Ramos (cell line): ENCODE data around the gene TCF7L1.
"Not testable (repeated sequence)": the region's sequence is repeated elsewhere in the genome, so short reads cannot be mapped to it uniquely, and the experiment has no call there.

ENCODE experiments used
- in situ Hi-C: fragments of 300-500 bp; cut with MboI; formaldehyde crosslinking; loops from one replicate; pipeline ENCODE4 v1.14.3; 2022; ENCODE audit warnings: low sequenced_read_pairs; ENCODE audit not compliant: unreplicated experiment

Gene TCF7L1, protein sequence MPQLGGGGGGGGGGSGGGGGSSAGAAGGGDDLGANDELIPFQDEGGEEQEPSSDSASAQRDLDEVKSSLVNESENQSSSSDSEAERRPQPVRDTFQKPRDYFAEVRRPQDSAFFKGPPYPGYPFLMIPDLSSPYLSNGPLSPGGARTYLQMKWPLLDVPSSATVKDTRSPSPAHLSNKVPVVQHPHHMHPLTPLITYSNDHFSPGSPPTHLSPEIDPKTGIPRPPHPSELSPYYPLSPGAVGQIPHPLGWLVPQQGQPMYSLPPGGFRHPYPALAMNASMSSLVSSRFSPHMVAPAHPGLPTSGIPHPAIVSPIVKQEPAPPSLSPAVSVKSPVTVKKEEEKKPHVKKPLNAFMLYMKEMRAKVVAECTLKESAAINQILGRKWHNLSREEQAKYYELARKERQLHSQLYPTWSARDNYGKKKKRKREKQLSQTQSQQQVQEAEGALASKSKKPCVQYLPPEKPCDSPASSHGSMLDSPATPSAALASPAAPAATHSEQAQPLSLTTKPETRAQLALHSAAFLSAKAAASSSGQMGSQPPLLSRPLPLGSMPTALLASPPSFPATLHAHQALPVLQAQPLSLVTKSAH

DNA sequence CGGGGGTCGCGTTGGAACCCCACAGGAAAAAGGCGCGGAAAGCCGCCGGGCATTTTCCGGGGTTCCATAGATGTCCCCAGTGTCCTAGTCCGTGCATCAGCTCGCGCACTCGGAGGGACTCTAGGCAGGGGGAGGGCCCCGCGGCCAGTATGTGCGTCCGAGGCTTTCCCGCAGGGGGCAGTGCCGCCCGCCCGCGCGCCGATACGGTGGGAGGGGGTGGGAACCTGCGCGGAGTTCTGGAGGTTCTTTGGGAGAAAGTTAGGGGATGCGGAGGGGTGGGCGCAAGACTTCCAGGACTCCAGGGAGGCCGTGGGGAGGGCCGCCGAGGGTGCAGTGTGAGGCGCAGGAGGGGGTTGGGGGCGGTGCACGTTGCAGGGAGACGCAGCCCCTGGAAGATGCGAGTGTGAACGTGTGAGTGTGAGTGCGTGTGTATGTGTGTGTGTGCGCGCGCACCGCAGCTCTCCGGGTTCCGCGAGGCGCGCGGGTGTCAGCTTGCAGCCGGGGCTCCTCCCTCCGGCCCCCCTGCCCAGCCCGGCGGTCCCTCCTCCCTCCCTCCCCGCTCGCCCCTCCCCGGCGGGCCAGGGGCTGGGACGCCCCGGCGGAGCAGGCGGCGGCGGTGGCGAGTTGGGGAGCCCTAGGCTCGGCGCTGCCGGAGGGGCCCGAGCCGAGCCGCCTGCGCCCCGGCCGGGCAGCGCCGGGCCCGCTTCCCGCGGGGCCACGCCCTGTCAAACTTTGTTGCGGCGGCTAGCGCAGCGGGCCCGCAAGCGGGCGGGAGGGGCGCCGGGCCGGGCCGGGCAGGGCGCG is at the start of gene TCF7L1:
Gene TCF7L1 (plus strand): TSS at position 559 of the 804 bp plus-strand sequence. CDS start 293 bp downstream, outside the sequence.
- in situ Hi-C loops = no loop called here

DNA sequence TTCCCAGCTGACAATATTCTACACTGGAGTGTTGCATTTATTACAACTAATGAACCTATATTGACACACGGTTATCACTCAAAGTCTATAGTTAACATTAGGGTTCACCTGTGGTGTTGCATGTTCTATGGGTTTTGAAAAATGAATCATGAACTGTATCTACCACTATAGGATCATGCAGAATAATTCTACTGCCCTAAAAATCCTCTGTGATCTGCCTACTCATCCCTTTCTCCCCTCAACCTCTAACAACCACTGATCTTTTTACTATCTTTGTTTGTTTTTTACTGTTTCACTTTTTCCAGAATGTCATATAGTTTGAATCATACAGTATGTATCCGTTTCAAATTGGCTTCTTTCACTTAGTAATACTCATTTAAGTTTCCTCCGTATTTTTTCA is 47.6 kb upstream of the TCF7L1 start:
- in situ Hi-C loops = no loop called here

DNA sequence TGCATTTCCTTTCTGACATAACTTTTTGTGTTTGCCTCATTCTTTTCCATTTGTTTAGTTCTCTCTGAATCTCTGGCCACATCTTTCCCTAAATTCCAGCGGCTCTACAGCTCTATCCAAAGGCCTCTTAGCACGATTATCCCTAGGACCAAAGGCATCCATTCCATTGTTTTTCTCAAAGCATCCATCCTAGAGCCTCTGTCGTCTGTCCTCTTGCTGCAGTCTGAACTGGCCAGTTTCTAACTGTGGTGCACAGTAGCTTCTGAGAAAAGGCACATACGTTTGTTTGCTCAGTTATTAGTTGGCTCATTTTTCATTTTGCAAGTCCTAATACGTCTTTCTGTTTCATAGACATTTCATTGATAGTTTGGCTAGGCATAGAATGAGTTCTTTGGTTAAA is 45.7 kb upstream of the TCF7L1 start:
- in situ Hi-C loops = no loop called here

DNA sequence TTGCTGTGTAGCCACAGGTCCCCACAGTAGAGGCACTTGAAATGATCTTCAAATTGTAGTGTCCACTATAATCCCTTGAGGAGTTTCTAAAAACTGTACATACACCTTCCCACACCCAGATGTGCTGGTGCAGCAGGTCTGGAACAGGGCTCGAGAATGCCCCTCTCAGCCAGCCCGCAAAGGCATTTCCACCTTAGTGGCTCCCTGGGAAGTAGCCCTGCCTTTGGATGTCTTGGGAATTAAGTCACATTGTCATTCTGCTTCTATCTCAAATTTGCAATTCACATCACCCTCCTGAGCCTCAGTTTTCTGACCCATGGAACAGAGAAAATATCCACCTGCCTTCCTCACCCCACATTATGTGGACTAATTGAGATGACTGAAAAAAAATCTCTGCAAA is 44.3 kb upstream of the TCF7L1 start:
- in situ Hi-C loops = no loop called here

DNA sequence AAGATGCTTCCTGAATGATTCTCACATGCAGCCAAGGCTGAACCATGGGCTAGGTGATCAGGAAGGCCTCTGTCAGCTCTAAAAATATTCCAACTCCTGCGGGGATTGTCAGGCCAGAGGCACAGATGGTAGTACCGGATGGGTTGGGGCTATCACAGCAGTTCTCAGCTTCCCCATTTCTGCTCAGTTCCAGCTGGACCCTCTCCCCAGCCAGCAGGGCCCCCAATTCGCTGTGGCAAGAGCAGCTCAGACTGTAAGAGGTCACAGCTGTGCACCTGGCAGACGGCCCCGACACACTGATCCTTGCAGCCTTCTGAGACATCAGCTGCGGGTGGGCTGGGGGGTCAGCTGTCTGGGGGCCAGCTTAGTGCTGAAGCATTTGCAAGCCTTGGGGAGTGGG is 43.6 kb upstream of the TCF7L1 start:
- in situ Hi-C loops = no loop called here

DNA sequence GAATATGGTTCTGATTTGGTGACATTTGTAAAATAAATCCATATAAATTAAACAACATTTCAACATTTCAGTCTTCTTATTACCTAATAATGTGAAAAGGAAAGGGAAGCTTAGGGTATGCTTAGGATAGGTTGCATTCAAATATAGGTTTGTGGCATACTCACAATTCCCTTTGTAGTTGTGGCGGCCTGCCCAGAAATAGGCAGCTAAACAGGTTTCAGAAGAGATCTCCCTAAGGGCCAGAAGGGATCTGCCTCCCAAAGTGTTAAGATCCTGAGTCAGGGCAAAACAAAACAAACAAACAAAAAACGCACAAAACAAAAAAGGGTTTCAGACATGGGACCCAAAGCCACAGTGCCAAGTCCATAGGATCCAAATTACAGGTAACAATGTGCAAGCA is 41.4 kb upstream of the TCF7L1 start:
- in situ Hi-C loops = no loop called here

DNA sequence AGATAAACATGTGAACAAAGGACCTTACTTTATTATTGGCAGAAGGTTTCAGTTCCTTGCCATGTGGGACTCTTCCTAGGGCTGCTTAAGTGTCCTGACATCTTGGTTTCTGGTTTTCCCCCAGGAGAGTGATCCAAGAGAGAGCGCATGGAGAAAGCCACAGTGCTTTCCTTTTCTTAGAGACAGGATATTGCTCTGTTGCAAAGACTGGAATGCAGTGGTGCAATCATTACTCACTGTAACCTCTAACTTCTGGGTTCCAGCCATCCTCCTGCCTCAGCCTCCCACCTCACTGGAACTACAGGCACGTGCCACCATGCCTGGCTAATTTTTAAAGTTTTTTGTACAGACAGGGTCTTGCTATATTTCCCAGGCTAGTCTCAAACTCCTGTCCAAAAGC is 38.1 kb upstream of the TCF7L1 start:
- in situ Hi-C loops = no loop called here

DNA sequence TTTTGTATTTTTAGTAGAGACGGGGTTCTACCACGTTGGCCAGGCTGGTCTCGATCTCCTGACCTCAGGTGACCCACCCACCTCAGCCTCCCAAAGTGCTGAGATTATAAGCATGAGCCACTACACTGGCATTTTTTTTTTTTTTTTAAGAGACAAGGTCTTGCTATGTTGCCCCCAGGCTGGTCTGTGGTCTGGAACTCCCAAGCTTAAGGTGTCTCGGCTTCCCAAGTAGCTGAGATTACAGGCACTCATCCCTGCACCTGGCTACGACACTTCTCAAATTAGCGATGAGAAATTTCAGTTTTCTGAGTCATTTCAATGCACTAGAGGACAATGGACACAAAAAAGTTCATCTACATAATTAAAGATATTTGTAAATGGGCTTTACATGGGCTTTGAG is 36.6 kb upstream of the TCF7L1 start:
- in situ Hi-C loops = no loop called here

DNA sequence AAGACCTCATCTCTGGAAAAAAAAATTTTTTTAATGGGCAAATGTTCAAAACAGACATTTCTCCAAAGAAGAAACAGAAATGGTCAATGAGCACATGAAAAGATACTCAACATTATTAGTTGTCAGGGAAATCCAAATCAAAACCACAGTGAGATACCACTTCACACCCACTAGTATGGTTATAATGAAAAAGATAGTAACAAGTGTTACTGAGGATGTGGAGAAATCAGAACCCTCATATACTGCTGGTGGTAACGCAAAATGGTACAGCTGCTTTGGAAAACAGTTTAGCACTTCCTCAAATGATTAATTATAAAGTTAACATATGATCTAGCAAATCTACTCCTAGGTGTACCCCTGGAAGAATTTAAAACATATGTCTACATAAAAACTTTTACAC is 29.0 kb upstream of the TCF7L1 start:
- in situ Hi-C loops = no loop called here

DNA sequence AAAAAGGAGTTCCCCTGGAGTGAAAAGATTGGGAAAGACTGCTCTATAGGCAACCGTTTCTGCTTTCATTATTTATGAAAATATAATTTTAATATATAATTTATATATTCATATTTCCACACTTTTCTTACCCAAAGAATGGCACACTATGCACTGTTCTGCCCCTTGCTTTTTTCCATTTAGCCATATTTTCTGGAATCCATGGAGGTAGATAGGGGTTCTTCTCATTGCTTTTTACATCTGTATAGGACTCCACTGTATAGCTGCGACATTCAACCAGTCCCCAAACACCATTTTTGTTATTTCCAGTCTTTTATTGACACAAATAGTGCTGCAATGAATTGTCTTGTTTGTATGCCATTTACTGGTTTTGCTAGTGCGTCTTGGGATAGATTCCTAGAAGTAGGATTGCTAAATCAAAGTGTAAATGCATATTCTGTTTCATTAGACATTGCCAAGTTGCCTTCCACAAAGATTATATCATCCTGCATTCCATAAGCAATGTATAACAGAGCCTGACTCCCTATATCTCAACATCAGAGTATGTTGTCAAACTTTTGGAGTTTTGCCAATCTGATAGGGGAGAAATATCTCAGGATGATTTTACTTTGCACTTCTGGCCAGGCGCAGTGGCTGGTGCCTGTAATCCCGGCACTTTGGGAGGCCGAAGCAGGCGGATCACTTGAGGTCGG is 26.6 kb upstream of the TCF7L1 start:
- in situ Hi-C loops = no loop called here

DNA sequence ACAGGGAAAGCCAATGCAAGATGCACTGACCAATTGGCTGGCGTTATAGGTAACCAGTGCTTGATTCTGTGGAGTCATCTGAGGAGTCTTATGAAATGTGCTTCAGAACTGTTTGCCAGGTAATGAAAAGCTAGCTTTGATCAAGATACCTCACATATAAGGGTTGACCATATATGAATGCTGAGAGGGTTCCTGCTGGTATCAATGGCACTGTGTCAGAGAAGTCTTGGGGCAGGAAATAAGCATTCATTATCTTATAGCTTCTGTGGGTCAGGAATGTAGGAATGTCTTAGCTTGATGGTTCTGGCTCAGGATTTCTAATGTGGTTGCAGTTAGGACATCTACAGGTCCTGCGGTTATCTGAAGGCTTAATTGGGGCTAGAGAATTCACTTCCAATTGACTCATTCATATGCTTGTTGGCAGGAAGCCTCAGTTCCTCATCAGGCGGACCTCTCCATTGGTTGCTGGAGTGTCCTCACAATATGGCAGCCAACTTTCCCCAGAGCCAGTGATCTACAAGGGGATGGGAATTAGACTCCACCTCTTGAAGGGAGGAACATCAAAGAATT is 22.1 kb upstream of the TCF7L1 start:
- in situ Hi-C loops = no loop called here

DNA sequence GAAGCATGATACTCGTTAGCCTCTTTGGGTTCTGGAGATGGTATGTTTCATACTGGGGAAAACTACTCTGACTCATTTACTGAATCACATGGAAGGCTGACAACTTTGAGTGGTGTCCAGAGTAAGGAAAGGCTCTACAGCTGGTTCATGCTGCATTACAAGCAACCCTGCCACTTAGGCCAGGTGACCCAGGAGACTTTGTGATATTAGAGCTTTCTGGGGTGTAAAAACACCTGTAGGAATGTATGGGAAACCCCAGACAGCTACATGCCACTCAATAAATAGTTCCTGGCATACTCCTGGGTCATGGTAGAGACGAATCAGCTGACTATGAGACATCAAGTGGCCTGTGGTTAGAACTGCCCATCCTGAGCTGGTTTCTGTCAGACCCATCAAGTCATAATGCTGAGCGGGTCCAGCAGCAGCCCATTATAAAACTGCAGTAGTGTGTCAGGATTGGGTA is 21.3 kb upstream of the TCF7L1 start:
- in situ Hi-C loops = no loop called here

DNA sequence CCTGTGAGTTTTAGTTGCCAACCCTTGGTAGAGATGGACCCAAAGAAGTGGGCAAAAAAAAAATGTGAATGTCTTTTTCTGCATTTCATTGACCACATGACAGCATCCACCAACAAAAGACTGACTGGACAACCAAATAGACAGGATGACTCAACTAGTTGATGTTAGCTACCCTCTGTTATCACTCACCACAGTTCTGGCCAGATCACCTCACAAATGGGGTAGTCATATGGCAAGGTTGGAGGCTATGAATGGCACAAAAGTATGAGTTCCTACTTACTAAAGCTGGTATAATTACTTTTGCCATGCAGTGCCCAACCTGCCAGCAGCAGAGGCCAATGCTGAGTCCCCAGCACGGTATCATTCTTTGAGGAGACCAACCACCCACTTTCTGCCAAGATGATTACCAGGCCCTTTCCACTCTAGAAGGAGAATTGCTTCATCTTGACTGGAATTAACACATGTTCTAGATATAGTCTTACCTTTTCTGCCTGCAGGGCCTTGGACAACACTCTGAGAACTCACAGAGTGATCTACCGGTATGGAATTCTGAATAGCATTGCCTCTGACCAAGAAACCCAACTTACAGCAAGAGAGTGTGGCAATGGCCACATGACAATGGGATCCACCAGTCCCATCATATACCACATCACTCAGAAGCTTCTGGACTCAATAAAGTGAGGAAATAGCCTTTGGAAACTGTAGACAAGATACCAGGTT is 20.1 kb upstream of the TCF7L1 start:
- in situ Hi-C loops = no loop called here

DNA sequence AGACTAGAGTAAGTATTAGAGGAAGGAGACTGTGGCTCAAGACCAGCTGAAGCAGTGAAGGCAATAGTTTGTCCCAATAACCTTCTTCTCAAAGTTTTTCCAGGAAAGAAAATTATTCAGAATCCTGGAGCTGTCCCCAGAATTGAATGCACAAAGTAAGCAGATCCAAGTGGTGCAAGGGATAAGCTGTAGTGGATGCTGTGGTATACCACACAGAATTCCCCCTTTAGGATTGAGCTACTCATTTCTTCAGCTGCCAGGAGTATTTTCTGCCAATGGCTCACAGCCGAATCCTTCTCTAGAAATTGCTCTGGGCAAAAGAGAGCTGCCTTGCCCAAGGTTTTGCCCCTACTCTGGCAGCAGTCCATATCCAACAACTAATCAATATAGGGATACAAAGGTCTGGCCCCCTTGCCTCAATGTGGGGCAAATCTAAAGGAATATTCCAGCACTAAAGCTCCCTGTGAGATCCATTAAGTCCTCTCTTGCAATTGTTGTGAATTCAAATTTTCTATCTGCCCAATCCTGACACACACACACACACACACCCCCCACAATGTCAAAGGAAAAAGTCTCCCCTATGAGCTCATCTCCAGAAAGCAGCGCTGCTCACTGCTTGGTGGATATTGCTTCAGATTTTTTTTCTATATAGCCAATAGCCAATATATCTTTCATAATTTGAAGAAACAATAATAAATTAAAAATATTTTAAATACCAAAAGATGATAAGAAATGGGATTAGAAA is 18.4 kb upstream of the TCF7L1 start:
- in situ Hi-C loops = no loop called here

DNA sequence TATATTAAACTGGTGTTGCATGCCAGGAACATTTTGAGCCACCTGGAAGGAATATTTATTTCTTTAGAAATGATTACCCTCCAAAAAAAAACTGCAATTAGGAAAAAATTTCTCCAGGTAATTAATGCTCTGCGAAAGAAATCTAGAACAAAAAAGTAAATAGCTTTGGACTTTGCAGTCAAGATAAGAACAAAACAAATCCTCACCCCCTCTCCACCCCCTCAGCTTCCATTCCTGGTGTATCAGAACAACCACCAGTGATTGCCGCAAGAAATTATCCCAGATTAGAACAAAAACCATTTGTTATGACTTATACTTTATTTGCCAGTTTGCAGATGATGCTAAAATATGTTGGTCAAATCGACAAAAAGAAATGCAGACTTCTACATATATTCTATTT is 17.0 kb upstream of the TCF7L1 start:
- in situ Hi-C loops = no loop called here

DNA sequence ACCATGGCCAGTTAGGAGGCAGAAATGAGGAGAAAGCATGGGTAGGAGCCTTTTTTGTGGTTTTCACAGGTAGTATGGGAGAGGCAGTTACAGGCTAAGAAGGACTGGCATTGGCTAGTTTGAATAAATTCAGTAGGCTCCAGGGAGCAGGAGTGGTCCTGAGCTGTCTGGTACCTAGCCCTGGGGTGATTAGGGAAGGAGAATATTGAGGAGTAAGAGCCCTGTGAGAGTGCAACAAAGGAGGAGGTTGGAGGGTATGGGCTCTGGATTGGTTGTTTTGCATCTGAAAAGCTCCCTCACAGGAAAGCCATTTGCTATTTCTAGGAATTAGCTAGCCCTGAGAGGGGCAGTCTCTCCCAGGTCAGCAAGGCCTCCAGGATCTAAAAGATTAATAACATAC is 13.3 kb upstream of the TCF7L1 start:
- in situ Hi-C loops = no loop called here

DNA sequence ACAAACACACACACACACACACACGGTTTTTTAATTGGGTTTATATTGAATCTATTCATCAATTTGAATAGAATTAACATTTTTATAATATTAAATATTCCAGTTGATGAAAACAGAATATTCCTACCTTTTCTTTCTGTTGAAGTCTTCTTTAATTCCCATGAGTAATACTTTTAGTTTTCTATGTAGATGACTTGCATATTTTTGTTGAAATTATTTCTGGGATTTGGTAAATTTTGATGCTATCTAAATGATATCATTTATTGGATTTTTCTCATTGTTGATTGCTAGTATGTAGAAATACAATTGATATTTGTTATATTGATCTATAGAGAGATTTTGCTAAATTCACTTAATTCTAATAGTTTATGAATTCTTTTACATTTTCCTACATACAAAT is 12.8 kb upstream of the TCF7L1 start:
- in situ Hi-C loops = no loop called here

DNA sequence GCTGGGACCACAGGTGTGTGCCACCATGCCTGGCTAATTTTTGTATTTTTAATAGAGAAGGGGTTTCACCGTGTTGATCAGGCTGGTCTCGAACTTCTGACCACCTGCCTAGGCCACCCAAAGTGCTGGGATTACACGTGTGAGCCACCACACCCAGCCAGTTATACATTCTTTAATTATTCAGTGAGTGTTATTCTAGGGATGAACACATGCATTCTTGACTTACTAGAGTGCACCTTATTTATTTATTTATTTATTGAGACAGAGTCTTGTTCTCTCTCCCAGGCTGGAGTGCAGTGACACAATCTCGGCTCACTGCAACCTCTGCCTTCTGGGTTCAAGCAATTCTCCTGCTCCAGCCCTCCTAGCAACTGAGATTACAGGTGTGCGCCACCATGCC is 6.7 kb upstream of the TCF7L1 start:
- in situ Hi-C loops = not testable (repeated sequence)

DNA sequence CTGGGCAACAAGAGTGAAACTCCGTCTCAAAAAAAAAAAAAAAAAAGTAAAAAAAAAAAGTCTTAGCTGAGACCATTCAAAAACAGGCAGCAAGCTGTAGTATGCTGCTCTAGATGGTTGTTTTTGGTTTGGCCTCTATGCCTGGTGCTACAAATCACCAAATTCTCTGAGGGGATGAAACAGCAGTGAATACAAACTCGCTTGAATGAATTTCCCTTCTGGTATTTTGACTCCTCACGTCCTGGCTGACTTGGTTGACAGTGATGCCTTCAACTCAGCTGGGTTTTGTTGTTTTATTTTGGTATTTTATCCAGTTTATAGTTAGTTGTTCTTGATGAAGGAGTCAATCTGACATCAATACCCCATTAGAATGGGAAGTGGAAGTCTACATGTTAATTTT is 3.3 kb upstream of the TCF7L1 start:
- in situ Hi-C loops = no loop called here
